Lower leg skin (tissue), 4 donors: ENCODE measurements around the gene TXNDC2. TPM values are rescaled to one million over a fixed set of nuclear protein-coding genes. Genes with fewer than 3 reads are reported as not detected.
"Not testable (repeated sequence)": the region's sequence is repeated elsewhere in the genome, so short reads cannot be mapped to it uniquely, and the experiment has no call there.

Source experiments
- DNase-seq, 2 donors: peaks; one replicate each; pipeline ENCODE4 v3.0.0-alpha.2; 2019; ENCODE audit warnings: low spot score in 2 of 2
- H3K4me3 ChIP-seq: fragments of 200-600 bp; sonication (generic); 2 replicates; pipeline ENCODE4 v1.5.1; 2017; ENCODE audit warnings: mild to moderate bottlenecking, low read depth; ENCODE audit not compliant: poor library complexity, severe bottlenecking
- POLR2A ChIP-seq, 2 donors: fragments of 450-650 bp; IDR thresholded peaks; one replicate each; pipeline ENCODE4 v1.6.1; 2016 to 2017; ENCODE audit warnings: antibody characterized with exemption in 2 of 2, mild to moderate bottlenecking in 1 of 2, moderate library complexity in 1 of 2
- WGBS, 2 donors: methylation state at CpG; one replicate each; pipeline ENCODE4 v1.1.5; 2018; 5-methylcytosine and 5-hydroxymethylcytosine counted together
- intact Hi-C: fragments of 100-400 bp; cut with DNase I; formaldehyde crosslinking; loops from one replicate; pipeline ENCODE4 v1.15.0; 2023; ENCODE audit warnings: low total_unique reads
- total RNA-seq, 4 donors: library from RNA; depleted of rRNA; stranded (reverse); fragments of >200 nt; gene quantifications; one replicate each; pipeline ENCODE4 v1.1.0, GENCODE V29; 2016
- TF ChIP-seq, protein P1 (sequence below), 3 donors: fragments of 450-650 bp; IDR thresholded peaks; one replicate each; pipeline ENCODE4 v1.5.1; 2016; ENCODE audit warnings: antibody characterized with exemption in 3 of 3, mild to moderate bottlenecking in 3 of 3, moderate library complexity in 2 of 3

The TXNDC2 gene
- total RNA-seq, 4 donors from 2014 or later: 0.06 TPM; not detected in 3

DNA sequence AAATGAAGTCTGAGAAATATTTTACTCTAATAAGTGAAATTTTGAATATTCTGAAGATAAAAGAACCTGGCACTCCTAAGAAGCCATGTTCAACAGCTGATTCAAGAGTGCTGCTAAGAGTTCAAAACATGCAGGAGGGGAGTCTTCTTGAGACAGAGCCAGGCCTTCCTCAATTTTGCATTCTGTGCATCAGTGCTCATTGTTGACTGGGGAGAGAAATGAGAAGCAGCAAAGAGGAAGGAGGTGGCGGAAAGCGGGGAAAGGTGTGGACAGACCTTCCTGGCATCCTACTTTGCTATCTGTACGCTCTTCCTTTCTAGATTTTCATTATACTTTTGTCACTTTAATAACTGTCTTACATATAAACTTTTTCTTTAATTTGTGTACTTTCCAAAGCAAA lies 29.7 kb upstream of the TXNDC2 start:
- DNase-seq: no peak
- no peak overlapping the region for H3K4me3 ChIP-seq
- intact Hi-C loops: no loop called here
- 89 to 90% methylated on average over 3 of the region's 3 CpGs for WGBS, 2 donors
- TF ChIP-seq, protein P1, sequence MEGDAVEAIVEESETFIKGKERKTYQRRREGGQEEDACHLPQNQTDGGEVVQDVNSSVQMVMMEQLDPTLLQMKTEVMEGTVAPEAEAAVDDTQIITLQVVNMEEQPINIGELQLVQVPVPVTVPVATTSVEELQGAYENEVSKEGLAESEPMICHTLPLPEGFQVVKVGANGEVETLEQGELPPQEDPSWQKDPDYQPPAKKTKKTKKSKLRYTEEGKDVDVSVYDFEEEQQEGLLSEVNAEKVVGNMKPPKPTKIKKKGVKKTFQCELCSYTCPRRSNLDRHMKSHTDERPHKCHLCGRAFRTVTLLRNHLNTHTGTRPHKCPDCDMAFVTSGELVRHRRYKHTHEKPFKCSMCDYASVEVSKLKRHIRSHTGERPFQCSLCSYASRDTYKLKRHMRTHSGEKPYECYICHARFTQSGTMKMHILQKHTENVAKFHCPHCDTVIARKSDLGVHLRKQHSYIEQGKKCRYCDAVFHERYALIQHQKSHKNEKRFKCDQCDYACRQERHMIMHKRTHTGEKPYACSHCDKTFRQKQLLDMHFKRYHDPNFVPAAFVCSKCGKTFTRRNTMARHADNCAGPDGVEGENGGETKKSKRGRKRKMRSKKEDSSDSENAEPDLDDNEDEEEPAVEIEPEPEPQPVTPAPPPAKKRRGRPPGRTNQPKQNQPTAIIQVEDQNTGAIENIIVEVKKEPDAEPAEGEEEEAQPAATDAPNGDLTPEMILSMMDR (IDR thresholded peaks at IDR 0.05): no peak
- TF ChIP-seq POLR2A (IDR thresholded peaks at IDR 0.05): no peak

- intact Hi-C loops, H3K4me3 ChIP-seq, DNase-seq: not testable (repeated sequence)
- WGBS, 2 donors: 95 to 98% methylated on average over 4 of the region's 4 CpGs
Observed at GRCh38 chr18:9857479-9857998, 28.2 kb upstream of the TXNDC2 start.

- TF ChIP-seq, protein P1 (IDR thresholded peaks at IDR 0.05): no peak
- no peak for TF ChIP-seq POLR2A (IDR thresholded peaks at IDR 0.05)
- no peak overlapping the region for H3K4me3 ChIP-seq
- no peak for DNase-seq
- intact Hi-C loops: no loop called here
- 81 to 85% methylated on average over 5 of the region's 5 CpGs for WGBS, 2 donors
Observed at GRCh38 chr18:9858642-9859041, 27.1 kb upstream of the TXNDC2 start.

GRCh38 chr18:9859232-9859631 lies 26.5 kb upstream of the TXNDC2 start:
- 93 to 94% methylated on average over 7 of the region's 7 CpGs for WGBS, 2 donors

DNA sequence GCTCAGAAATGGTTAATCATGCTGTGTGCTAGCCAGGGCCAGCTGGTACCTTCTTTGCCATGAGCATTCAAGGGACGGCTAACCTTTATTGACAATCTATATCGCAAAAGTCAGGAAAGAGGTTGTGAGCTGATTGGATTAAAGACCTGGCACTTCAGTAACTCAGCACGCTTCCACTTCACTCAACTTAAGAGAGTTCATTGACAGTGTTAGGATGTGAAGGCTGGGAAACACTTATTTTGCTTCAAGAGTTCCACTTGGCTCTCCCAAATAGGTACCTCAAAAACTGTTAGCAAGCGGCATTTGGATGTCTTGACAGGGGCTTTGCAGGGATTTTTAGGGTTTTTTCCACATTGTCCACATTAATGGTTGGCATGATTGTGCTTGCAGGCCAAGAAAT lies 25.1 kb upstream of the TXNDC2 start:
- intact Hi-C loops: no loop called here
- no peak overlapping the region for H3K4me3 ChIP-seq
- TF ChIP-seq, protein P1 (IDR thresholded peaks at IDR 0.05): no peak
- no peak for TF ChIP-seq POLR2A (IDR thresholded peaks at IDR 0.05)
- 50 to 60% methylated on average over 4 of the region's 4 CpGs for WGBS, 2 donors
- no peak for DNase-seq

More at GRCh38 chr18:9859232-9859631, 26.5 kb upstream of the TXNDC2 start:
- H3K4me3 ChIP-seq: no peak overlapping the region
- DNase-seq: no peak
- TF ChIP-seq POLR2A (IDR thresholded peaks at IDR 0.05): no peak
- TF ChIP-seq, protein P1 (IDR thresholded peaks at IDR 0.05): no peak
- intact Hi-C loops: no loop called here

GRCh38 chr18:9861157-9861556 lies 24.6 kb upstream of the TXNDC2 start:
- DNase-seq: no peak
- H3K4me3 ChIP-seq: no peak overlapping the region
- intact Hi-C loops: no loop called here
- TF ChIP-seq, protein P1 (IDR thresholded peaks at IDR 0.05): no peak
- no peak for TF ChIP-seq POLR2A (IDR thresholded peaks at IDR 0.05)
